GM15510 (cell line): ENCODE results near the gene PIK3R4.

Experiments
- POLR2A ChIP-seq: IDR thresholded peaks from 3 replicates; pipeline ENCODE4 v1.6.1; 2011; ENCODE audit warnings: borderline replicate concordance; ENCODE audit not compliant: insufficient read length; ENCODE audit errors: extremely low read depth

The PIK3R4 gene

DNA sequence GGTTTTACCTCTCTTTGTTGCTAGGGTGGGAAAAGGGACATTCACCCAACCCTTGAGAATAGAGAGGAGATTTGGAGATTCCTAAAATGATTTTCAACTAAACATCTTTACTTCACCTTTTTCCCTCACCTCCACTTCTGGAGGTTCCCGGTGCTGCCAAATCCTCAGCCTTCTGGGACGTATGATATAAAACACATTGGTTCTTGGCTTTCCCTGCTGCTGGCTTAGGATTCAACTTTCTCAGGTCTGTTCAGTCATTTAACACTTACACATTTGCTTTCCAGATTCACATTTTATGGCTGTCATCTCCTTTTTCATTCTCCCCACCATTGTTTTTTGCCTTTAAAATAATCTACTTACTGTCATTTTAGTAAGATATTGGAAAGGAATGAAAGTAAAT lies 106.6 kb downstream of the PIK3R4 start:
- TF ChIP-seq POLR2A, result no peak

DNA sequence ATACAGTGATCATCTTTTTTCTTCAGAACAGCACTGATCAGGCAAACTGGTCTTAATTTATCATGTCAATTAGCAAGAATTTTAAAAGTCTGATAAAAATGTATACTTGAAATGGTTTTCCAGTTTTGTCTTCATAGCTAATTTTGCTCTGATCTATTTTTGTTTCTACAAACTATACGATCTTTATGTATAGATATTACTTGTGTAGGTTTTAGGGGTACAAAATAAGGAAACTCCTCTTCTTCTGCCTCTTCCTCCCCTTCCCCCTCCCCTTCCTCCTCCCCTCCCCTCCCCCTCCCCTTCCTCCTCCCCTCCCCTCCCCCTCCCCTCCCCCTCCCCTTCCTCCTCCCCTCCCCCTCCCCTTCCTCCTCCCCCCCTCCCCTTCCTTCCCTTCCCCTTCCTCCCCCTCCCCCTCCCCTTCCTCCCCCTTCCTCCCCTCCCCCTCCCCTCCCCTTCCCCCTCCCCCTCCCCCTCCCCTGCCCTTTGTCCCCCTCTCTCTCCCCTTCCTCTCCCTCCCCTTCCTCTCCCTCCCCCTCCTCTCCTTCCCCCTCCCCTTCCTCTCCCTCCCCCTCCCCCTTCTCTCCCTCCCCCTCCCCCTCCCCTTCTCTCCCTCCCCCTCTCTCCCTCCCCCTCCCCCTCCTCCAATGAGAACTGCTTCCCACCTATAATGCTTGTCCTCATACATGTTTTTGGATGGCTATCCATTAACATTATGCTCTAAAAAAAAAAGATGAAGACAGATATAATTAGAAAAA lies 110.0 kb downstream of the PIK3R4 start:
- no peak for TF ChIP-seq POLR2A

DNA sequence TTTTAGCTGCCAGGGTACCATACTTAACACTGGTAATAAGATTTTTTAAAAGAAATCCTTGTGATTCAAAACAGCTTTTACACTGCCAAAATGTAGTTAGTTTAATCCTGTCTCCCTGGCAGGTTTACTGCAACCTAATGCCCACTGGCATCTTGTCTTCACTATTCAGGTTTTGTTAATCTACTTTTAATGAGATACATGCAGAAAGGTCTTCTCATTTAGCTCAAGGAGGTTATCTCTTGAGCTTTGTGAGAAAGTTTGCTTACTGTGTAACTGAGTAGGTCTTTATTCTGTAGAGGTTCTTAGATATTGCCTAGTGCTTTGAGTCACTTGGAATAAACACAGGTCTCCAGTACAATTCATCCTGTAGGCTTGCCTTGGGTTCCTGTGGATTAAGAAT lies 110.7 kb downstream of the PIK3R4 start:
- no peak for TF ChIP-seq POLR2A

DNA sequence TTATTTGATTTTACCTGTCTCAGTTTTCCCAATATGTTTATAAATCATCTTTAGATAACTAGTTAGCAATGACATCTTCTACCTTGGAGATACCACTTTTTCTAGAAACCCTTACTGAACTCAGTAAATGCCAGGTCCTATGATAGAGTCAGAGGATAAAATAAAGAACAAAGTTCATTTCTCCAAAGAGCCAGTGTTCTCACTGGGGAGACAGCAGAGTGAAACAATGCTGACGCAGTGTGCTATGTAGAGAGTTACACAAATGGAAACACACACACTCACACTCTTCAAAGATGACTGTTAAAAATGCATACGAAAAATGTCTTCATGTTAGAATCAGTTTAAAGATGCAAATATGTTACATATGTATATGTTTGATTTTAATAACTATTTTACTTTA lies 111.3 kb downstream of the PIK3R4 start:
- no peak for TF ChIP-seq POLR2A
